Body of pancreas (tissue), 4 donors: ENCODE data around the gene SYDE1.

Experiments
- CTCF ChIP-seq, 7 experiments: fragments of 450-650 bp in 4 of 7; fragments of 200-600 bp in 3 of 7; sonication (generic) in 3 of 7; IDR thresholded peaks; one replicate each; pipeline ENCODE4 v1.5.1; 2016 to 2019; ENCODE audit warnings: antibody characterized with exemption in 7 of 7
- POLR2A ChIP-seq, 3 donors: fragments of 450-650 bp; IDR thresholded peaks; one replicate each; pipeline ENCODE4 v1.6.1; 2016; ENCODE audit warnings: antibody characterized with exemption in 3 of 3, mild to moderate bottlenecking in 2 of 3

DNA sequence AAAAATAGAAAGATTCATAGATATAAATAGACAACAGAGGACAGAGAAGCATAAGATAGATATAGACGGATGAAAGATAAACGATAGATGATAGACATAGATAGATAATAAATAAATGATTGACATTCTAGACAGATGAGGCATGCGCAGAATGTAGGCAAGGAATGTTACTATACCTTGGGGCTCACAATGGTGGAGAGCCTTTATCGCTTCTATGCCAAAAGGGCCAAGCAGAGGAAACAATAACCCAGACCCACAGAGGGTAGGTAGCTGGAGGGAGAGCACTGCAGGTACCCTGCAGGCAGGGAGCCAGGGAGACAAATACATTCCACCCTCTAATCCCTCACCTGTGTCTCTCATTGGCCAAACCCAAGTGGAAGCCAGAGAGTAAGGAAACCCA is 49.2 kb downstream of the SYDE1 start:
- TF ChIP-seq POLR2A (IDR thresholded peaks at IDR 0.05) (no peak), CTCF (IDR thresholded peaks at IDR 0.05) (no peak)
